Astrocyte (in vitro differentiated cells and primary cell): ENCODE measurements around the gene ADGRG7. TPM values are rescaled to one million over a fixed set of nuclear protein-coding genes. Genes with fewer than 3 reads are reported as not detected.

Source experiments
- DNase-seq: peaks from one replicate; pipeline ENCODE4 v3.0.0-alpha.2; 2010; ENCODE audit warnings: low read depth
- FAIRE-seq: peaks from 2 replicates; lab custom pipeline; 2011; peaks lifted over from hg19 to GRCh38; lab: Jason Lieb, UNC
- H2AFZ ChIP-seq: 2 replicates; pipeline ENCODE4 v1.6.0; 2012; ENCODE audit warnings: low read depth, low read length, inconsistent platforms
- H3K27ac ChIP-seq: 2 replicates; pipeline ENCODE4 v1.5.1; 2011; ENCODE audit warnings: low read depth, low read length, inconsistent platforms
- H3K27me3 ChIP-seq: 2 replicates; pipeline ENCODE4 v1.6.0; 2011; ENCODE audit warnings: low read length, inconsistent platforms; ENCODE audit not compliant: insufficient read depth
- H3K36me3 ChIP-seq: 2 replicates; pipeline ENCODE4 v1.5.1; 2011; ENCODE audit warnings: low read length, inconsistent platforms; ENCODE audit not compliant: insufficient read depth
- H3K4me1 ChIP-seq: 2 replicates; pipeline ENCODE4 v1.5.1; 2011; ENCODE audit warnings: low read length, inconsistent platforms; ENCODE audit not compliant: insufficient read depth
- H3K4me2 ChIP-seq: 2 replicates; pipeline ENCODE4 v1.6.0; 2012; ENCODE audit warnings: low read length, inconsistent platforms
- H3K4me3 ChIP-seq: 2 replicates; pipeline ENCODE4 v1.5.1; 2011; ENCODE audit warnings: low read depth, mild to moderate bottlenecking, low read length, inconsistent platforms; ENCODE audit not compliant: insufficient read depth
- H3K79me2 ChIP-seq: 2 replicates; pipeline ENCODE4 v1.6.0; 2012; ENCODE audit warnings: mild to moderate bottlenecking, low read length, inconsistent platforms; ENCODE audit not compliant: insufficient read depth
- H3K9ac ChIP-seq: 2 replicates; pipeline ENCODE4 v1.6.0; 2012; ENCODE audit warnings: mild to moderate bottlenecking, low read length, inconsistent platforms
- H3K9me3 ChIP-seq: 2 replicates; pipeline ENCODE4 v1.5.1; 2012; ENCODE audit warnings: low read depth, mild to moderate bottlenecking, low read length, inconsistent platforms; ENCODE audit not compliant: insufficient read depth
- H4K20me1 ChIP-seq: 2 replicates; pipeline ENCODE4 v1.6.0; 2012; ENCODE audit warnings: low read length, inconsistent platforms; ENCODE audit not compliant: insufficient read depth
- H3K27ac Mint-ChIP-seq: one replicate; pipeline ENCODE4 v1.8.0; 2021; ENCODE audit warnings: mild to moderate bottlenecking, mixed read lengths; ENCODE audit not compliant: unreplicated experiment
- H3K27me3 Mint-ChIP-seq: one replicate; pipeline ENCODE4 v1.8.0; 2021; ENCODE audit warnings: low read depth, mixed read lengths; ENCODE audit not compliant: unreplicated experiment
- H3K36me3 Mint-ChIP-seq: one replicate; pipeline ENCODE4 v1.8.0; 2021; ENCODE audit warnings: low read depth, mixed read lengths; ENCODE audit not compliant: unreplicated experiment
- H3K4me1 Mint-ChIP-seq: one replicate; pipeline ENCODE4 v1.8.0; 2021; ENCODE audit warnings: low read depth, mixed read lengths; ENCODE audit not compliant: unreplicated experiment
- H3K4me3 Mint-ChIP-seq: one replicate; pipeline ENCODE4 v1.8.0; 2021; ENCODE audit warnings: mild to moderate bottlenecking, moderate library complexity, mixed read lengths; ENCODE audit not compliant: unreplicated experiment
- H3K9me3 Mint-ChIP-seq: one replicate; pipeline ENCODE4 v1.8.0; 2021; ENCODE audit warnings: mild to moderate bottlenecking, mixed read lengths; ENCODE audit not compliant: unreplicated experiment
- CTCF ChIP-seq: IDR thresholded peaks from 2 replicates; pipeline ENCODE4 v1.5.1; 2011; ENCODE audit warnings: low read depth, mild to moderate bottlenecking, inconsistent platforms, low read length, moderate library complexity; ENCODE audit not compliant: insufficient read depth
- EZH2 ChIP-seq: IDR thresholded peaks from 2 replicates; pipeline ENCODE4 v1.6.1; 2012; ENCODE audit warnings: mild to moderate bottlenecking, low read length, inconsistent platforms; ENCODE audit not compliant: insufficient read depth
- total RNA-seq: library from RNA; stranded (reverse); gene quantifications from 2 replicates; pipeline ENCODE4 v1.2.1, GENCODE V29; 2021

ADGRG7 gene
- total RNA-seq, 1 donor from 2014 or later = not detected

GRCh38 chr3:100717637-100718487 lies 108.5 kb downstream of the ADGRG7 start:
- H3K4me2 ChIP-seq = no peak overlapping the region
- H3K4me1 ChIP-seq = peaks cover 5% of the 10 kb centered on the region
- no peaks in the 10 kb centered on the region for H3K9me3 ChIP-seq
- no peaks in the 10 kb centered on the region for H3K27me3 ChIP-seq
- Mint-ChIP-seq H3K4me3 (no peak overlapping the region), H3K4me1 (peaks cover 36% of the 10 kb centered on the region), H3K36me3 (peaks cover 25% of the 10 kb centered on the region), H3K9me3 (no peaks in the 10 kb centered on the region), H3K27me3 (no peaks in the 10 kb centered on the region), H3K27ac (no peak overlapping the region)
- H3K9ac ChIP-seq = no peak overlapping the region
- DNase-seq (no peak), FAIRE-seq (no peak)
- H2AFZ ChIP-seq = no peak overlapping the region
- H3K4me3 ChIP-seq = no peak overlapping the region
- H3K27ac ChIP-seq = no peak overlapping the region
- peaks cover 50% of the 10 kb centered on the region for H3K36me3 ChIP-seq
- H3K79me2 ChIP-seq = peaks cover 100% of the 10 kb centered on the region
- peaks cover 93% of the 10 kb centered on the region for H4K20me1 ChIP-seq
- no peak for TF ChIP-seq CTCF
- TF ChIP-seq EZH2 = no peak

GRCh38 chr3:100719136-100719535 lies 109.7 kb downstream of the ADGRG7 start:
- Histone ChIP-seq H3K27me3 (no peaks in the 10 kb centered on the region), H2AFZ (no peak overlapping the region), H3K79me2 (peaks cover 97% of the 10 kb centered on the region), H3K36me3 (peaks cover 43% of the 10 kb centered on the region), H3K9ac (no peak overlapping the region), H3K9me3 (no peaks in the 10 kb centered on the region), H3K4me1 (peaks cover 5% of the 10 kb centered on the region), H3K27ac (no peak overlapping the region), H4K20me1 (peaks cover 85% of the 10 kb centered on the region), H3K4me3 (no peak overlapping the region), H3K4me2 (peak overlapping the region; percentile 28)
- FAIRE-seq = no peak
- Mint-ChIP-seq H3K4me3 (peak overlapping the region; percentile 27), H3K4me1 (peaks cover 30% of the 10 kb centered on the region), H3K27me3 (no peaks in the 10 kb centered on the region), H3K36me3 (peaks cover 24% of the 10 kb centered on the region), H3K27ac (no peak overlapping the region), H3K9me3 (no peaks in the 10 kb centered on the region)
- no peak for DNase-seq
- TF ChIP-seq EZH2 = no peak
- no peak for TF ChIP-seq CTCF

DNA sequence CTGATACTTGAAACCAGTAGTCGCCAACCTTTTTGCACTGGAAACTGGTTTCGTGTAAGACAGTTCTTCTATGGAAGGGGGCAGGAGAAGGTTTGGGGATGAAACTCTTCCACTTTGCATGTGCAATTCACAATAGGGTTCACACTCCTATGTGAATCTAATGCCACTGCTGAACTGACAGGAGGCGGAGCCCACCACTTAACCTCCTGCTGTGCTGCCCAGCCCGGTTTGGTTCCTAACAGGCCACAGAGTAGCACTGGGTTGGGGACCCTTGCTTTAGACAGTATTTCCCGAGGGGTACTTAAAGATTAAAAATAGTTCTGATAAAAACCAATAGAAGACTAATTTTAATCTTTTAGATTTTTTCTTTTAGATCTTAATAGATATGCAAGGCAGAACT lies 111.0 kb downstream of the ADGRG7 start:
- H3K4me3 ChIP-seq = no peak overlapping the region
- H4K20me1 ChIP-seq = peaks cover 73% of the 10 kb centered on the region
- Mint-ChIP-seq H3K36me3 (peaks cover 27% of the 10 kb centered on the region), H3K4me3 (no peak overlapping the region), H3K27ac (no peak overlapping the region), H3K4me1 (peaks cover 28% of the 10 kb centered on the region), H3K9me3 (no peaks in the 10 kb centered on the region), H3K27me3 (no peaks in the 10 kb centered on the region)
- H3K9ac ChIP-seq = no peak overlapping the region
- H3K27me3 ChIP-seq = no peaks in the 10 kb centered on the region
- FAIRE-seq = no peak
- H2AFZ ChIP-seq = no peak overlapping the region
- no peak overlapping the region for H3K27ac ChIP-seq
- peaks cover 5% of the 10 kb centered on the region for H3K4me1 ChIP-seq
- no peak for DNase-seq
- no peak for TF ChIP-seq CTCF
- TF ChIP-seq EZH2 = no peak
- no peak overlapping the region for H3K4me2 ChIP-seq
- peaks cover 37% of the 10 kb centered on the region for H3K36me3 ChIP-seq
- H3K79me2 ChIP-seq = peaks cover 96% of the 10 kb centered on the region
- no peaks in the 10 kb centered on the region for H3K9me3 ChIP-seq
